Measurements from ENCODE around the gene AFAP1.

AFAP1 gene

GRCh38 chr4:7819446-7819845, 120.2 kb downstream of the AFAP1 start:
- Histone ChIP-seq H3K9me3 (no peaks in the 10 kb centered on the region), H3K4me3 (no peak overlapping the region), H3K27ac (no peak overlapping the region), H3K27me3 (no peaks in the 10 kb centered on the region), H3K4me1 (peaks cover 0 to 26% (median 14%) of the 10 kb centered on the region in 4 donors), H3K36me3 (peaks cover 10 to 49% (median 30%) of the 10 kb centered on the region in 3 donors)
- intact Hi-C loops (cut with DNase I; ENCODE audit: low total_unique reads), result no loop called here
- TF ChIP-seq, protein P1, sequence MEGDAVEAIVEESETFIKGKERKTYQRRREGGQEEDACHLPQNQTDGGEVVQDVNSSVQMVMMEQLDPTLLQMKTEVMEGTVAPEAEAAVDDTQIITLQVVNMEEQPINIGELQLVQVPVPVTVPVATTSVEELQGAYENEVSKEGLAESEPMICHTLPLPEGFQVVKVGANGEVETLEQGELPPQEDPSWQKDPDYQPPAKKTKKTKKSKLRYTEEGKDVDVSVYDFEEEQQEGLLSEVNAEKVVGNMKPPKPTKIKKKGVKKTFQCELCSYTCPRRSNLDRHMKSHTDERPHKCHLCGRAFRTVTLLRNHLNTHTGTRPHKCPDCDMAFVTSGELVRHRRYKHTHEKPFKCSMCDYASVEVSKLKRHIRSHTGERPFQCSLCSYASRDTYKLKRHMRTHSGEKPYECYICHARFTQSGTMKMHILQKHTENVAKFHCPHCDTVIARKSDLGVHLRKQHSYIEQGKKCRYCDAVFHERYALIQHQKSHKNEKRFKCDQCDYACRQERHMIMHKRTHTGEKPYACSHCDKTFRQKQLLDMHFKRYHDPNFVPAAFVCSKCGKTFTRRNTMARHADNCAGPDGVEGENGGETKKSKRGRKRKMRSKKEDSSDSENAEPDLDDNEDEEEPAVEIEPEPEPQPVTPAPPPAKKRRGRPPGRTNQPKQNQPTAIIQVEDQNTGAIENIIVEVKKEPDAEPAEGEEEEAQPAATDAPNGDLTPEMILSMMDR (IDR thresholded peaks at IDR 0.05), result no peak
- no peak for DNase-seq

- Histone ChIP-seq H3K27ac (no peak overlapping the region), H3K4me3 (no peak overlapping the region), H3K9me3 (no peaks in the 10 kb centered on the region)
Measured at GRCh38 chr4:7818399-7818911, 121.2 kb downstream of the AFAP1 start.

DNA sequence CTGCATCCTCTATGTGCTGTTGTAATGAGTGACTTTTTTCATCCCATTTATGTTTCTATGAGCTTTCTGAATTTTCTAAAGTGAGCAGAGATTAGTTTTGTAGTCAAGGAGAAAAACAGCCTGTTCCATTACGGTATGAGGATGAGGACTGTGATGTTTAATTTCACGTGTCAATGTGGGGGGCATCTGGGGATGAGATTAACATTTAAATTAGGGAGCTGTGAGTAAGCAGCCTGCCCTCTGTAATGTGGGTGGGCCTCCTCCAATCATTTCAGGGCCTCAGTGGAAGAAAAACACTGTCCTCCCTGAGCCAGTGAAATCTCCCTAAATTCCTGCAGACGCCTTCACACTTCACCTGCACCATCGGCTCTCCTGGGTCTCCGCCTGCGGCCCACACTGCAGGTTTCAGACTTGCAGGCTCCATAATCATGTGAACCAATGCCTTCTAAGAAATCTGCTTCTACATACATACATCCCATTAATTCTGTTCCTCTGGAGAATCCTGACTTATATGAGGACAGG, 121.7 kb downstream of the AFAP1 start:
- no peak overlapping the region for H3K4me3 ChIP-seq
- no peak for DNase-seq
- H3K4me1 ChIP-seq, result peaks cover 0 to 12% (median 4%) of the 10 kb centered on the region in 4 donors
- no peak overlapping the region for H3K27ac ChIP-seq
- no peaks in the 10 kb centered on the region for H3K9me3 ChIP-seq
- intact Hi-C loops (cut with DNase I; ENCODE audit: low total_unique reads), result no loop called here
- TF ChIP-seq, protein P1 (IDR thresholded peaks at IDR 0.05), result no peak
- H3K27me3 ChIP-seq, result no peaks in the 10 kb centered on the region
- H3K36me3 ChIP-seq, result peaks cover 10 to 58% (median 41%) of the 10 kb centered on the region in 3 donors

More at GRCh38 chr4:7818399-7818911, 121.2 kb downstream of the AFAP1 start:
- Histone ChIP-seq H3K27me3 (no peaks in the 10 kb centered on the region), H3K36me3 (peaks cover 10 to 54% (median 40%) of the 10 kb centered on the region in 3 donors), H3K4me1 (peaks cover 0 to 17% (median 9%) of the 10 kb centered on the region in 4 donors)
- intact Hi-C loops (cut with DNase I; ENCODE audit: low total_unique reads), result no loop called here
- TF ChIP-seq, protein P1 (IDR thresholded peaks at IDR 0.05), result no peak
- no peak for DNase-seq

DNA sequence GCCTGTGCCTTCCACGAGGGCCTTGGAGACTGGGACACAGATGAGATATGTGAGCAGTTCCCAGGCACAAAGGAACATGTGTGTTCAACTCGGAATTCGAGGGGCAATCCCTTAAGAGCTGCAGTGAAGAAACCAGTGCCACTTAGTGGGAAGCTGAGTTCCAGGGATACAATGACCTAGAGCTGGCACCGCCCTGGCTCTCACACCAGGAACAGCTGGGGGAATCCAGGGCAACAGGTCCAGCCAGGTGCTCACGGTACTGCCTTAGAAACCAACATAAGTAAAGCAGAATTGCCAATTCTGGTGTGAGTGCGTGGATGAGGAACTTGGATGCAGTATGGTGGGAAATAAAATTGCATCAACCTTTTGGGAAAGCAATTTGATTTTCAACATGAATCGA, 122.9 kb downstream of the AFAP1 start:
- H3K9me3 ChIP-seq, result no peaks in the 10 kb centered on the region
- H3K36me3 ChIP-seq, result peaks cover 10 to 67% (median 45%) of the 10 kb centered on the region in 3 donors
- TF ChIP-seq, protein P1 (IDR thresholded peaks at IDR 0.05), result no peak
- no peak for DNase-seq
- H3K27me3 ChIP-seq, result no peaks in the 10 kb centered on the region
- intact Hi-C loops (cut with DNase I; ENCODE audit: low total_unique reads), result no loop called here
- H3K27ac ChIP-seq, result no peak overlapping the region
- H3K4me3 ChIP-seq, result no peak overlapping the region
- peaks cover 0 to 3% (median 1%) of the 10 kb centered on the region in 4 donors for H3K4me1 ChIP-seq

DNA sequence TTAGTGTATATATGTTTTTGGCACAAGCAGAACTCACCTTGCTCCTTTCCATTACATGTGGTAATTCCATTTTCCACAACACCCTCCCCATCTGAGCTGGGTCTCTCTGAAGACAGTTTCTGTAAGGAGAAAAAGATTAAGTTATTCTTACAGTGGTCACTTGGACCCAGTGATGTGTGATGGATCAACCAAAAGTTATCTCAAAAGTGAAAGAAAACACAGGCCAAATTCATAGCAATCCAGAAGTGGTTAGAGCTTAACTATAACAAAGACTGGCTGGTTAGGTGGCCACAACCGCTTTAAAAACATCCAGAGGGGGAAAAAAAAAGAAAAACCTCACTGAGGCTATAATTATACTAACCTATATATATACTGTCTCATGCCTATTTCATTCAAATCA, 123.7 kb downstream of the AFAP1 start:
- H3K4me3 ChIP-seq, result no peak overlapping the region
- DNase-seq, result no peak
- H3K27me3 ChIP-seq, result no peaks in the 10 kb centered on the region
- H3K4me1 ChIP-seq, result peaks cover 0 to 3% (median 0%) of the 10 kb centered on the region in 4 donors
- intact Hi-C loops (cut with DNase I; ENCODE audit: low total_unique reads), result no loop called here
- TF ChIP-seq, protein P1 (IDR thresholded peaks at IDR 0.05), result no peak
- H3K9me3 ChIP-seq, result no peaks in the 10 kb centered on the region
- H3K27ac ChIP-seq, result no peak overlapping the region
- H3K36me3 ChIP-seq, result peaks cover 10 to 67% (median 45%) of the 10 kb centered on the region in 3 donors
